Measurements from ENCODE around the gene GLIPR1L1. TPM values are rescaled to one million over a fixed set of nuclear protein-coding genes. Genes with fewer than 3 reads are reported as not detected.

GLIPR1L1 gene
- total and polyA plus RNA-seq, 2 of the 8 experiments (the other 6 are each of a cell fraction or from before 2014, with no cell fraction given) = 1.2 to 1.7 TPM

- TF ChIP-seq SIX5 (IDR thresholded peaks at IDR 0.05; ENCODE audit: low read depth, low read length) = no peak
- TF ChIP-seq TBP (IDR thresholded peaks at IDR 0.05; ENCODE audit: low read depth, low read length) = peak; percentile 57
- TF ChIP-seq KDM1A (IDR thresholded peaks at IDR 0.05; ENCODE audit: borderline replicate concordance, low read length) = peak; percentile 57; the same call in 1 of the 2 replicates
- no peak for TF ChIP-seq NANOG (IDR thresholded peaks at IDR 0.05; ENCODE audit: insufficient read depth, low read depth, low read length, poor library complexity, severe bottlenecking)
- 0 out of 4 replicates have a peak, but pooled peaks of 1 of the 2 experiments have one; percentile 71 for TF ChIP-seq HDAC2 (IDR thresholded peaks at IDR 0.05; ENCODE audit: borderline replicate concordance in 1 of 2, low read depth in 2 of 2, low read length in 2 of 2)
- TF ChIP-seq POLR2A (IDR thresholded peaks at IDR 0.05; ENCODE audit: control extremely low read depth in 1 of 2, low read depth in 2 of 2, low read length in 2 of 2) = peak in 1 of 2 experiments; percentile 72; a peak in 2 of 3 replicates
- peak; percentile 43; the same call in 1 of the 2 replicates for TF ChIP-seq SP4 (IDR thresholded peaks at IDR 0.05; ENCODE audit: low read length)
- TF ChIP-seq MAX (IDR thresholded peaks at IDR 0.05) = peak; percentile 52
- no peak for TF ChIP-seq ZNF274 (IDR thresholded peaks at IDR 0.05; ENCODE audit: borderline replicate concordance, extremely low read depth, low read length)
- peak; percentile 59 for TF ChIP-seq KDM4A (IDR thresholded peaks at IDR 0.05; ENCODE audit: low read depth, low read length, severe bottlenecking)
- TF ChIP-seq TAF7 (optimal IDR thresholded peaks at IDR 0.05; ENCODE audit: borderline replicate concordance, low read depth, low read length) = peak; percentile 36
- peak; percentile 3; the same call in 1 of the 2 replicates for TF ChIP-seq JUND (IDR thresholded peaks at IDR 0.05; ENCODE audit: low read length)
- TF ChIP-seq NRF1 (IDR thresholded peaks at IDR 0.05; ENCODE audit: low read depth, low read length) = peak; percentile 96
- TF ChIP-seq TAF1 (IDR thresholded peaks at IDR 0.05; ENCODE audit: low read depth, low read length) = peak; percentile 66; the same call in 1 of the 2 replicates
- TF ChIP-seq ATF2 (IDR thresholded peaks at IDR 0.05; ENCODE audit: low read length) = peak; percentile 91
- no peak for TF ChIP-seq SP2 (IDR thresholded peaks at IDR 0.05; ENCODE audit: low read length)
Observed at GRCh38 chr12:75390899-75391538, 56.5 kb downstream of the GLIPR1L1 start, which contains the start of gene GLIPR1L2 (continued).
